ENCODE data around the gene ARHGDIA. TPM values are rescaled to one million over a fixed set of nuclear protein-coding genes. Genes with fewer than 3 reads are reported as not detected.

The ARHGDIA gene
- total and polyA plus RNA-seq, 8 donors, result 99.5 to 225 (median 160) TPM

DNA sequence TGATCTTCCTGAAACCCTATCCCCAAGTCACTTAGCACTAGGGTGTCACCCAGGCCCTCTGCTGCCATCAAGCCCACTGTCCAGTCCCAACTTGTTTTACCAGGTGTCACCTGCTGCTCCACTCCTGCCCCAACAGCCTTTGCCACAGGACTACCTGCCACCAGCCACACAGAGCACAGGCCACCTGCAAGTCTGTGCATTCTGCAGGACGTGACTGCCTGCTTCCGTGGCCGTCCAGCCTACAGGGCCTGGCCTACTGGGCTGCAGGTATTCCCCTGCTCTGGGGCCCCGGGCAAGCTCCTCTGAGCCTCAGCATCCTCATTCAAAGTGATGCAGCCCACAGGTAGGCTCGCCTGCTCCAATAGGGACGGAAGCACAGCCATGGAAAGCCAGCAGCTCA, 41.3 kb downstream of the ARHGDIA start:
- H3K27ac ChIP-seq, result no peak overlapping the region
- intact Hi-C loops (cut with DNase I), result no loop called here
- no peaks in the 10 kb centered on the region for H3K27me3 ChIP-seq
- H3K4me3 ChIP-seq, result no peak overlapping the region
- no peak for ATAC-seq
- no peak for FAIRE-seq
- H3K36me3 ChIP-seq, result no peaks in the 10 kb centered on the region
- DNase-seq, result peak in 1 of 6 donors; percentile 56
- H3K4me1 ChIP-seq, result peaks cover 4 to 9% (median 7%) of the 10 kb centered on the region in 3 donors
- no peaks in the 10 kb centered on the region for H3K9me3 ChIP-seq
- WGBS, 2 donors, result 90 to 95% methylated on average over 6 of the region's 6 CpGs
- TF ChIP-seq, protein P1, sequence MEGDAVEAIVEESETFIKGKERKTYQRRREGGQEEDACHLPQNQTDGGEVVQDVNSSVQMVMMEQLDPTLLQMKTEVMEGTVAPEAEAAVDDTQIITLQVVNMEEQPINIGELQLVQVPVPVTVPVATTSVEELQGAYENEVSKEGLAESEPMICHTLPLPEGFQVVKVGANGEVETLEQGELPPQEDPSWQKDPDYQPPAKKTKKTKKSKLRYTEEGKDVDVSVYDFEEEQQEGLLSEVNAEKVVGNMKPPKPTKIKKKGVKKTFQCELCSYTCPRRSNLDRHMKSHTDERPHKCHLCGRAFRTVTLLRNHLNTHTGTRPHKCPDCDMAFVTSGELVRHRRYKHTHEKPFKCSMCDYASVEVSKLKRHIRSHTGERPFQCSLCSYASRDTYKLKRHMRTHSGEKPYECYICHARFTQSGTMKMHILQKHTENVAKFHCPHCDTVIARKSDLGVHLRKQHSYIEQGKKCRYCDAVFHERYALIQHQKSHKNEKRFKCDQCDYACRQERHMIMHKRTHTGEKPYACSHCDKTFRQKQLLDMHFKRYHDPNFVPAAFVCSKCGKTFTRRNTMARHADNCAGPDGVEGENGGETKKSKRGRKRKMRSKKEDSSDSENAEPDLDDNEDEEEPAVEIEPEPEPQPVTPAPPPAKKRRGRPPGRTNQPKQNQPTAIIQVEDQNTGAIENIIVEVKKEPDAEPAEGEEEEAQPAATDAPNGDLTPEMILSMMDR (IDR thresholded peaks at IDR 0.05), result no peak

DNA sequence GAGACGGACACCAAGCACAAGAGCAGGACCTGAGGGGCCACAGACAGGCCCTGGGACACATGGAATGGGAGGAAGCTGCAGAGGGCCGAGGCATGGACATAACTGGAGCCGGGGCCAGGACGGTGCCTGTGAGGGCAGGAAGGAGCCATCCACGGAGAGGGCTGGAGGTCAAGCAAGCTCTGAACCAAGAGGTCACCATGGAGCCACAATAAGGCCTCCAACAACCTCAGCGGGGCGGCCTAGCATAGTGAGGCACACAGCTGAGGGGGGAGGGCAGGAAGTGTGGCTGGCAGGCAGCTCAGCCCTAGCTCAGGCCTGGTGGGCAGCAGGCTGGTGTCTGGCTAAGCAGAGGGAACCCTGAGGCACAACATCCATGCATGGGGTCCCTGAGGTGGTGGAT, 42.5 kb downstream of the ARHGDIA start:
- no peaks in the 10 kb centered on the region for H3K27me3 ChIP-seq
- H3K27ac ChIP-seq, result peak overlapping the region in 1 of 4 donors; percentile 13
- DNase-seq (peak in 1 of 6 donors; percentile 62), ATAC-seq (no peak), FAIRE-seq (no peak)
- H3K9me3 ChIP-seq, result no peaks in the 10 kb centered on the region
- peaks cover 2 to 9% (median 4%) of the 10 kb centered on the region in 3 donors for H3K4me1 ChIP-seq
- WGBS, 2 donors, result 60 to 62% methylated on average over 7 of the region's 7 CpGs
- no peak overlapping the region for H3K4me3 ChIP-seq
- H3K36me3 ChIP-seq, result no peaks in the 10 kb centered on the region
- intact Hi-C loops (cut with DNase I), result no loop called here
- TF ChIP-seq, protein P1 (IDR thresholded peaks at IDR 0.05), result no peak

DNA sequence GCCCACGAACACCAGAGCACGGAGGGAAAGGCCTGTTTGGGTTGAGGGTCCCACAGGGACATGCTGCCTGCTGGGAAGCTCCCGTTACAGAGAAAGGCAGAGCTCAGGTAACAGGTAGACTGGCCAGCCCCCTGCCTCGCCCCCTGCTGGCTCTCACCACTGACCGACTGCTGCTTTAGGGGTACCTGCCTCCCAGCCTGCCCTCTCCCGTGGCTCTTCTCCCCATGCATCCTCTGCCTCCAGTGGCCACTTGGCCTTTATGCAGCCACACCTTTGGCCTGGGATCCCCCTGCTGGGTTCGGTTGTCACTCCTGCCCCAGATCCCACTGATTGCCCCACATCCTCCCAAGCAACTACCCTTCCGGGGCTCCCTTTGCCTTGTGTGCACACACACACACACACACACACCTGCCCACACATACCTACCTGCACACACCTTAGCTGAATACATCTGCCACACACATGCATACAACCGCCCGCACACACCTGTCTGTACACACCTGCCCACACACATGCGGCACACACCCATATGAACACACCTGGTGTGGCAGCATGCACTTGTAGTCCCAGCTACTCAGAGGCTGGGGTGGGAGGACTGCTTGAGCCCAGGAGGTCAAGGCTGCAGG, 45.2 kb downstream of the ARHGDIA start:
- peak in 1 of 6 donors; percentile 41 for DNase-seq
- Histone ChIP-seq H3K36me3 (peaks cover 0 to 5% (median 0%) of the 10 kb centered on the region in 3 donors), H3K27me3 (no peaks in the 10 kb centered on the region), H3K4me1 (peaks cover 16 to 19% (median 16%) of the 10 kb centered on the region in 3 donors), H3K4me3 (no peak overlapping the region), H3K9me3 (no peaks in the 10 kb centered on the region), H3K27ac (no peak overlapping the region)
- intact Hi-C loops (cut with DNase I), result no loop called here
- FAIRE-seq, result no peak
- TF ChIP-seq, protein P1 (IDR thresholded peaks at IDR 0.05), result no peak
- no peak for ATAC-seq
- WGBS, 2 donors, result 87 to 90% methylated on average over 11 of the region's 11 CpGs

DNA sequence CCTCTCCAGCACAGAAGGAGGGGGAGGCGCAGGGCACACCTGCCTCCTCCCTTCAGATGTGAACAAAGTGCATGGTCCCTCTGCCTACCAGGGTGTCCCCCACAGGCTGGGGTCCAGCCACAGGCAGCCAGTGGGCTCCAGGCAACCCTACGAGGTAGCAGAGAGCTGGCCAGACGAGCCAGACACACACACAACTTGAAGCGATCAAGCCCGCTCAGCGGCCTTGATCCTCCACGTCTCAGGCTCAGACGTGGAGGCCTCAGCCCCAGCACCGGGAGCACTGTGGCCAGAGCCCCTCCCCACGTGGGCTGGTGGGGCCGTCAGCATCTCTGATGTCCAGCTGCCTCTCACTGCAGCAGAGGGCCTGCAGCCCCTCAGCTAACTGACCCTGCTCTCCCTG, 46.5 kb downstream of the ARHGDIA start:
- no peak for FAIRE-seq
- 86 to 95% methylated on average over 10 to 11 of the region's 11 CpGs for WGBS, 2 donors

More for the DNA sequence above, 46.5 kb downstream of the ARHGDIA start:
- intact Hi-C loops (cut with DNase I), result no loop called here
- Histone ChIP-seq H3K27me3 (no peaks in the 10 kb centered on the region), H3K36me3 (peaks cover 0 to 5% (median 0%) of the 10 kb centered on the region in 3 donors), H3K27ac (no peak overlapping the region), H3K9me3 (no peaks in the 10 kb centered on the region), H3K4me3 (no peak overlapping the region), H3K4me1 (peaks cover 16 to 19% (median 16%) of the 10 kb centered on the region in 3 donors)
- ATAC-seq, result no peak
- TF ChIP-seq, protein P1 (IDR thresholded peaks at IDR 0.05), result no peak
- DNase-seq, result peak in 1 of 6 donors; percentile 57
